GM08714 (cell line): ENCODE data around the gene KRT7.
"Not testable (repeated sequence)": the region's sequence is repeated elsewhere in the genome, so short reads cannot be mapped to it uniquely, and the experiment has no call there.

Source experiments
- H3K4me3 ChIP-seq: fragments of 200-500 bp; sonication (Bioruptor generic); 2 replicates; pipeline ENCODE4 v1.5.1; 2014; ENCODE audit warnings: mild to moderate bottlenecking, low read length, inconsistent platforms
- ZNF274 ChIP-seq: IDR thresholded peaks from 2 replicates; pipeline ENCODE4 v1.6.1; 2012; ENCODE audit warnings: mild to moderate bottlenecking, low read depth, low read length

KRT7 gene

GRCh38 chr12:52254180-52254964 lies 21.3 kb downstream of the KRT7 start:
- no peak for TF ChIP-seq ZNF274
- H3K4me3 ChIP-seq, result no peak overlapping the region

- no peak for TF ChIP-seq ZNF274
- no peak overlapping the region for H3K4me3 ChIP-seq
These were observed 22.1 kb downstream of the KRT7 start for GRCh38 chr12:52254965-52255751.

GRCh38 chr12:52255926-52256583 lies 23.0 kb downstream of the KRT7 start:
- TF ChIP-seq ZNF274, result no peak
- H3K4me3 ChIP-seq, result no peak overlapping the region

GRCh38 chr12:52256584-52256935 lies 23.5 kb downstream of the KRT7 start:
- no peak overlapping the region for H3K4me3 ChIP-seq
- TF ChIP-seq ZNF274, result no peak

- TF ChIP-seq ZNF274, result no peak
- H3K4me3 ChIP-seq, result no peak overlapping the region
These were observed 24.1 kb downstream of the KRT7 start for GRCh38 chr12:52257074-52257551.

- not testable (repeated sequence) for H3K4me3 ChIP-seq
These were observed 24.9 kb downstream of the KRT7 start for GRCh38 chr12:52257922-52258321.

- no peak overlapping the region for H3K4me3 ChIP-seq
- TF ChIP-seq ZNF274, result no peak
These were observed 25.4 kb downstream of the KRT7 start for GRCh38 chr12:52258335-52258901.

- TF ChIP-seq ZNF274, result no peak
- H3K4me3 ChIP-seq, result no peak overlapping the region
These were observed 26.7 kb downstream of the KRT7 start for GRCh38 chr12:52259657-52260243.

GRCh38 chr12:52260361-52261207 lies 27.5 kb downstream of the KRT7 start:
- no peak for TF ChIP-seq ZNF274
- no peak overlapping the region for H3K4me3 ChIP-seq

GRCh38 chr12:52261208-52261484 lies 28.1 kb downstream of the KRT7 start:
- no peak overlapping the region for H3K4me3 ChIP-seq
- TF ChIP-seq ZNF274, result no peak

- TF ChIP-seq ZNF274, result no peak
- H3K4me3 ChIP-seq, result no peak overlapping the region
These were observed 29.2 kb downstream of the KRT7 start for GRCh38 chr12:52262286-52262685.

- H3K4me3 ChIP-seq, result no peak overlapping the region
- TF ChIP-seq ZNF274, result no peak
These were observed 30.9 kb downstream of the KRT7 start for GRCh38 chr12:52263761-52264434.

- no peak overlapping the region for H3K4me3 ChIP-seq
- TF ChIP-seq ZNF274, result no peak
These were observed 31.4 kb downstream of the KRT7 start for GRCh38 chr12:52264435-52264825.
